ENCODE measurements around the gene ZNFX1. TPM values are rescaled to one million over a fixed set of nuclear protein-coding genes. Genes with fewer than 3 reads are reported as not detected.
A peak's percentile ranks its signal among the peaks of the same experiment; 100 is the strongest.

Gene ZNFX1
- total and polyA plus RNA-seq, 5 donors from 2014 or later = 35.4 to 64.6 (median 54.1) TPM

DNA sequence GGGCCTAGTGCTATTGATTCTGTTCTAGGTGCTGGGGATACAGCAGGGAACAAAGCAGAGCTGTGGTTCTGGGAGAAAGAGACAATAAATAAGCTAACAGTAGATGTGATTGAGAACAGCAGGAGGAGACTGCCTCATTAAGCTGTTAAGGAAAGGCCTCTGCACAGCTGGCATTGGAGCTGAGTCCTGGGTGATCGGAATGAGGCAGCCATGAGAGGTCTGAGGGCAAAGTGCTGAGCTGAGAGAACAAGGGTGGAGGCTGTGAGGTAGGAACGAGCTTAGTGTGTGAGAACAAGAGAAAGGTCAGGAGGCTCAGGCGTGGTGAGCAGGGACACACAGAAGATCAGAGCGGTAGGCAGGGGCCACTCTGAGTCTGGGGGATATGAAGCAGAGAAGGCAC lies 40.3 kb downstream of the ZNFX1 start:
- no peaks in the 10 kb centered on the region for H3K27me3 Mint-ChIP-seq
- no peak for DNase-seq
- ATAC-seq (ENCODE audit: low read depth in 2 of 2) = no peak
- peaks cover 0 to 4% (median 2%) of the 10 kb centered on the region in 4 donors for H3K4me1 Mint-ChIP-seq
- peaks cover 54% of the 10 kb centered on the region for H3K36me3 Mint-ChIP-seq
- Histone ChIP-seq H3K36me3 (ENCODE audit: control insufficient read depth, insufficient read depth, low read length) (peaks cover 88% of the 10 kb centered on the region), H3K9me3 (ENCODE audit: control insufficient read depth in 2 of 2, low read length in 2 of 2) (no peaks in the 10 kb centered on the region), H3K27ac (ENCODE audit: insufficient read depth, low read length, poor library complexity, severe bottlenecking) (no peak overlapping the region), H3K4me1 (ENCODE audit: control insufficient read depth, insufficient read depth, low read length, poor library complexity, severe bottlenecking) (no peaks in the 10 kb centered on the region), H3K4me3 (ENCODE audit: low read depth, low read length) (no peak overlapping the region), H3K27me3 (ENCODE audit: control insufficient read depth, insufficient read depth, low read length) (no peaks in the 10 kb centered on the region)
- H3K27ac Mint-ChIP-seq = peak overlapping the region; percentile 52 to 76 (median 66)
- no peak overlapping the region for H3K4me3 Mint-ChIP-seq
- H3K9me3 Mint-ChIP-seq = no peaks in the 10 kb centered on the region

GRCh38 chr20:49236301-49236700 lies 41.6 kb downstream of the ZNFX1 start:
- Mint-ChIP-seq H3K27me3 (no peaks in the 10 kb centered on the region), H3K4me1 (peaks cover 0 to 4% (median 2%) of the 10 kb centered on the region in 4 donors), H3K9me3 (no peaks in the 10 kb centered on the region), H3K27ac (peak overlapping the region in 1 of 3 donors; percentile 52), H3K4me3 (no peak overlapping the region), H3K36me3 (peaks cover 52% of the 10 kb centered on the region)
- Histone ChIP-seq H3K36me3 (ENCODE audit: control insufficient read depth, insufficient read depth, low read length) (peaks cover 84% of the 10 kb centered on the region), H3K9me3 (ENCODE audit: control insufficient read depth in 2 of 2, low read length in 2 of 2) (no peaks in the 10 kb centered on the region), H3K27ac (ENCODE audit: insufficient read depth, low read length, poor library complexity, severe bottlenecking) (no peak overlapping the region), H3K4me3 (ENCODE audit: low read depth, low read length) (no peak overlapping the region), H3K27me3 (ENCODE audit: control insufficient read depth, insufficient read depth, low read length) (no peaks in the 10 kb centered on the region), H3K4me1 (ENCODE audit: control insufficient read depth, insufficient read depth, low read length, poor library complexity, severe bottlenecking) (no peaks in the 10 kb centered on the region)
- ATAC-seq (ENCODE audit: low read depth in 2 of 2) = no peak
- no peak for DNase-seq

DNA sequence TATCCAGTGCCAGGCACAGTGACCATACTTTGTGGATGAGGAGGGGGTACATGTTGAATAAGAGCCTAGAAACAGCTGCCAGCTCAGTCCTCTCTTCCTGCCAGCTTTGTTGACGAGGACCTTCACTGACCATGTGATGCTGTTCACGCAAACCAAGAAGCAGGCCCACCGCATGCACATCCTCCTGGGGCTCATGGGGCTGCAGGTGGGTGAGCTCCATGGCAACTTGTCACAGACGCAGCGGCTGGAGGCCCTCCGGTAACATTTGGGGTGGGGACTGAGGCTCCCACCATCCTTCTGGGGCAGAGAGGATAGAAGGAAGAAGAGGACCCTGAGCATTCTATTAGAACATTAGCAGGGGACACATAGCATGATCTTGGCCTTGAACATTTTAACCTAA lies 43.0 kb downstream of the ZNFX1 start:
- peak overlapping the region in 1 of 4 donors; percentile 7 for H3K4me3 Mint-ChIP-seq
- Histone ChIP-seq H3K4me3 (ENCODE audit: low read depth, low read length) (no peak overlapping the region), H3K4me1 (ENCODE audit: control insufficient read depth, insufficient read depth, low read length, poor library complexity, severe bottlenecking) (no peaks in the 10 kb centered on the region), H3K27me3 (ENCODE audit: control insufficient read depth, insufficient read depth, low read length) (no peaks in the 10 kb centered on the region), H3K27ac (ENCODE audit: insufficient read depth, low read length, poor library complexity, severe bottlenecking) (no peak overlapping the region), H3K36me3 (ENCODE audit: control insufficient read depth, insufficient read depth, low read length) (peaks cover 91% of the 10 kb centered on the region), H3K9me3 (ENCODE audit: control insufficient read depth in 2 of 2, low read length in 2 of 2) (no peaks in the 10 kb centered on the region)
- ATAC-seq (ENCODE audit: low read depth in 2 of 2) (no peak), DNase-seq (no peak)
- H3K27ac Mint-ChIP-seq = peak overlapping the region in 2 of 3 donors; percentile 73 to 81
- H3K36me3 Mint-ChIP-seq = peaks cover 58% of the 10 kb centered on the region
- no peaks in the 10 kb centered on the region for H3K9me3 Mint-ChIP-seq
- H3K27me3 Mint-ChIP-seq = no peaks in the 10 kb centered on the region
- peaks cover 0 to 4% (median 2%) of the 10 kb centered on the region in 4 donors for H3K4me1 Mint-ChIP-seq

DNA sequence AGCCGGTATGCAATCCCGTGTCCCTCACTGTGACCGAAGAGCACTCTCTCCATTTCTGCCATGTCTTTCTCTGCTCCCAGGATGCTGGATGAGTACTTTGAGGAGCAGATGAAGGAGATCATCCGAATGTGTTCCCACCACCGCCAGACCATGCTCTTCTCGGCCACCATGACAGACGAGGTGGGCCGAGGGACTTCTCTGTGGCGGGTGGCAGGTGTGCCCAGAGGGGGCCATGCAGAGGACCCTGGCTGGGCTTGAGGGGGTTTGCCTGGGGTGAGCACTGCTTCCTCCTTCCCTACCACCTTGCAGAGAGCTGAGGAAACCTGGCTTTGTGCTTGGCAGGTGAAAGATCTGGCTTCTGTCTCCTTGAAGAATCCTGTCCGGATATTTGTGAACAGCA lies 44.6 kb downstream of the ZNFX1 start:
- Mint-ChIP-seq H3K36me3 (peaks cover 54% of the 10 kb centered on the region), H3K27ac (no peak overlapping the region), H3K27me3 (no peaks in the 10 kb centered on the region), H3K9me3 (no peaks in the 10 kb centered on the region), H3K4me3 (no peak overlapping the region), H3K4me1 (peaks cover 0 to 6% (median 2%) of the 10 kb centered on the region in 4 donors)
- H3K9me3 ChIP-seq (ENCODE audit: control insufficient read depth in 2 of 2, low read length in 2 of 2) = no peaks in the 10 kb centered on the region
- H3K27ac ChIP-seq (ENCODE audit: insufficient read depth, low read length, poor library complexity, severe bottlenecking) = no peak overlapping the region
- ATAC-seq (ENCODE audit: low read depth in 2 of 2) (no peak), DNase-seq (no peak)
- H3K36me3 ChIP-seq (ENCODE audit: control insufficient read depth, insufficient read depth, low read length) = peaks cover 90% of the 10 kb centered on the region
- H3K4me3 ChIP-seq (ENCODE audit: low read depth, low read length) = no peak overlapping the region
- no peaks in the 10 kb centered on the region for H3K27me3 ChIP-seq (ENCODE audit: control insufficient read depth, insufficient read depth, low read length)
- no peaks in the 10 kb centered on the region for H3K4me1 ChIP-seq (ENCODE audit: control insufficient read depth, insufficient read depth, low read length, poor library complexity, severe bottlenecking)

DNA sequence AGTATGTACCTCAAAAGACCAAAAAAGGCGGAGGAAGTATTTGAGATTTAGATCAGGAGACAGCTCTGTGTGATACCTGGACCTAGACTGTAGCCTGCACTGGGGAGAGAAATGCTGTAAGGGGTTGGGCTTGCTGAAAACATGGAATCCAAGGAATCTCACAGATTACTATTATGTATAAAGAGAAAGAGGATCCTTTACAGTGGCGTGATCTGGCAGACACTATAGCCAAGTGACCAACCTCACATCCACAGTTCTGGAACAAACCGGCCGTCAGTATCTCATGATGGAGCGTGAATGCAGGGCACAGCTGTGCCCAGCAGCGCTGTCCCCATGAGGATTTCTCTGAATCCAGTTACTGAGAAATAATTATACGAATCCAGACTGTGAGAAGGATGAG lies 46.4 kb downstream of the ZNFX1 start:
- H3K4me1 Mint-ChIP-seq = peaks cover 0 to 6% (median 0%) of the 10 kb centered on the region in 4 donors
- no peak overlapping the region for H3K27ac Mint-ChIP-seq
- no peak overlapping the region for H3K27ac ChIP-seq (ENCODE audit: insufficient read depth, low read length, poor library complexity, severe bottlenecking)
- peaks cover 87% of the 10 kb centered on the region for H3K36me3 ChIP-seq (ENCODE audit: control insufficient read depth, insufficient read depth, low read length)
- H3K4me3 ChIP-seq (ENCODE audit: low read depth, low read length) = no peak overlapping the region
- no peaks in the 10 kb centered on the region for H3K27me3 Mint-ChIP-seq
- H3K4me3 Mint-ChIP-seq = no peak overlapping the region
- peaks cover 47% of the 10 kb centered on the region for H3K36me3 Mint-ChIP-seq
- H3K9me3 Mint-ChIP-seq = no peaks in the 10 kb centered on the region
- no peaks in the 10 kb centered on the region for H3K4me1 ChIP-seq (ENCODE audit: control insufficient read depth, insufficient read depth, low read length, poor library complexity, severe bottlenecking)
- no peaks in the 10 kb centered on the region for H3K9me3 ChIP-seq (ENCODE audit: control insufficient read depth in 2 of 2, low read length in 2 of 2)
- H3K27me3 ChIP-seq (ENCODE audit: control insufficient read depth, insufficient read depth, low read length) = no peaks in the 10 kb centered on the region
- ATAC-seq (ENCODE audit: low read depth in 2 of 2) (no peak), DNase-seq (no peak)

- Histone ChIP-seq H3K9me3 (ENCODE audit: control insufficient read depth in 2 of 2, low read length in 2 of 2) (no peaks in the 10 kb centered on the region), H3K27ac (ENCODE audit: insufficient read depth, low read length, poor library complexity, severe bottlenecking) (no peak overlapping the region), H3K36me3 (ENCODE audit: control insufficient read depth, insufficient read depth, low read length) (peaks cover 89% of the 10 kb centered on the region), H3K4me3 (ENCODE audit: low read depth, low read length) (no peak overlapping the region), H3K4me1 (ENCODE audit: control insufficient read depth, insufficient read depth, low read length, poor library complexity, severe bottlenecking) (no peaks in the 10 kb centered on the region), H3K27me3 (ENCODE audit: control insufficient read depth, insufficient read depth, low read length) (no peaks in the 10 kb centered on the region)
- Mint-ChIP-seq H3K27me3 (no peaks in the 10 kb centered on the region), H3K9me3 (no peaks in the 10 kb centered on the region), H3K4me1 (peaks cover 0 to 9% (median 0%) of the 10 kb centered on the region in 4 donors), H3K36me3 (peaks cover 49% of the 10 kb centered on the region), H3K4me3 (no peak overlapping the region), H3K27ac (no peak overlapping the region)
- ATAC-seq (ENCODE audit: low read depth in 2 of 2) = no peak
- DNase-seq = no peak
These were observed 47.2 kb downstream of the ZNFX1 start for GRCh38 chr20:49230561-49231133.

DNA sequence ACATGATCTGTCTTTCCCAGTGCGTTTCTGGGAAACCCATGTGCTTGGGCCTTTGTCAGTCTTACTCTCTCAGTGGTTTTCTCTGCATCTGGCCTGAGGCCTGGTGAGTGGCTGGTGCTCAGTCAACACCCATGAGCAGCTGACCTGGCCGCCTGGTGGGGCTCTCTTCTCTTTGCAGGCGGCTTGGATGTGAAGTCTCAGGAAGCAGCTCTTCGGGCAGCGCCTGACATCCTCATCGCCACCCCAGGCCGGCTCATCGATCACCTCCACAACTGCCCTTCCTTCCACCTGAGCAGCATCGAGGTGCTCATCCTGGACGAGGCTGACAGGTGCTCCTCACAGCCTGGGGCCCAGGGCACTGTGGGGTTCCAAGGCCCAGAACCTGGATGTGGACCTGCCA lies 47.8 kb downstream of the ZNFX1 start:
- H3K4me1 Mint-ChIP-seq = peaks cover 0 to 9% (median 0%) of the 10 kb centered on the region in 4 donors
- H3K4me3 Mint-ChIP-seq = no peak overlapping the region

DNA sequence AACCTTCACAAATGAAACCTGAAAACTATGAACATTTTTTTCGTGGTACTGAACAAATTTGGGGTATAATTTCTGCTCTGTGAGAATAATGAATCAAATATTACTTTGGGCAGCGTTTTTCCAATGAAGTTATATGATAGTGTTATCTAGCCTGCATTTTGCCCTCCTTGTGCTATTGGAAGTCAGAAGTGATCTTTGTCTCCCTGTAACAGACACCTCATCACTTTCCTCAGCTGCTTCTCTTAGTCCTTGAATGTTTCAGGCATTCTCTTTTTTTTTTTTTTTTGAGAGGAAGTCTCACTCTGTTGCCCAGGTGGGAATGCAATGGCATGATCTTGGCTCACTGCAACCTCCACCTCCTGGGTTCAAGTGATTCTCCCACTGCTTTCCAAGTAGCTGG lies 48.5 kb downstream of the ZNFX1 start:
- Histone ChIP-seq H3K36me3 (ENCODE audit: control insufficient read depth, insufficient read depth, low read length) (peaks cover 88% of the 10 kb centered on the region), H3K9me3 (ENCODE audit: control insufficient read depth in 2 of 2, low read length in 2 of 2) (no peaks in the 10 kb centered on the region), H3K27ac (ENCODE audit: insufficient read depth, low read length, poor library complexity, severe bottlenecking) (no peak overlapping the region), H3K4me3 (ENCODE audit: low read depth, low read length) (no peak overlapping the region), H3K27me3 (ENCODE audit: control insufficient read depth, insufficient read depth, low read length) (no peaks in the 10 kb centered on the region), H3K4me1 (ENCODE audit: control insufficient read depth, insufficient read depth, low read length, poor library complexity, severe bottlenecking) (no peaks in the 10 kb centered on the region)
- peaks cover 48% of the 10 kb centered on the region for H3K36me3 Mint-ChIP-seq
- DNase-seq (no peak), ATAC-seq (ENCODE audit: low read depth in 2 of 2) (no peak)
- peaks cover 0 to 9% (median 1%) of the 10 kb centered on the region in 4 donors for H3K4me1 Mint-ChIP-seq
- H3K27me3 Mint-ChIP-seq = no peaks in the 10 kb centered on the region
- H3K27ac Mint-ChIP-seq = no peak overlapping the region
- no peak overlapping the region for H3K4me3 Mint-ChIP-seq
- H3K9me3 Mint-ChIP-seq = no peaks in the 10 kb centered on the region

More for the DNA sequence above, 47.8 kb downstream of the ZNFX1 start:
- Histone ChIP-seq H3K4me3 (ENCODE audit: low read depth, low read length) (no peak overlapping the region), H3K36me3 (ENCODE audit: control insufficient read depth, insufficient read depth, low read length) (peaks cover 88% of the 10 kb centered on the region), H3K27me3 (ENCODE audit: control insufficient read depth, insufficient read depth, low read length) (no peaks in the 10 kb centered on the region), H3K4me1 (ENCODE audit: control insufficient read depth, insufficient read depth, low read length, poor library complexity, severe bottlenecking) (no peaks in the 10 kb centered on the region), H3K9me3 (ENCODE audit: control insufficient read depth in 2 of 2, low read length in 2 of 2) (no peaks in the 10 kb centered on the region), H3K27ac (ENCODE audit: insufficient read depth, low read length, poor library complexity, severe bottlenecking) (no peak overlapping the region)
- Mint-ChIP-seq H3K27me3 (no peaks in the 10 kb centered on the region), H3K9me3 (no peaks in the 10 kb centered on the region), H3K27ac (no peak overlapping the region), H3K36me3 (peaks cover 48% of the 10 kb centered on the region)
- no peak for ATAC-seq (ENCODE audit: low read depth in 2 of 2)
- no peak for DNase-seq
